ENCODE results near the gene NLRP5.

DNA sequence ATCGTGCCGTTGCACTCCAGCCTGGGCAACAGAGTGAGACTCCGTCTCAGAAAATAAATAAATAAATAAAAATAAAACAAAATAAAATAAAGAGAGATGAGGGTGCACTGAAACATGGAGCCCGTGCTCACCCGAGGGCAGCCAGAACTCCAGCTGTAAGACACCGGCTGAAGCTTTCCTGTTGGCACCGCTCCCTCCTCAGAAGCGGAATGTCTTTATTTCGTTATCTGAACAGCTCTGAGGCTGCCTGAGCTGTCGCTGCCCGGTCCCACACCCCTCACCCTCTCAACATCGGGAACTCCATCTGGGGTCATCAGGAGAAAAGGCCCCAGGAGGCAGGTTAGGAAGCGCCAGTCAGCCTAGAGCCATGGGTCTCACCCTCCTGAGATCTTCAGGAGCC lies 110.1 kb downstream of the NLRP5 start:
- TF ChIP-seq, protein P1, sequence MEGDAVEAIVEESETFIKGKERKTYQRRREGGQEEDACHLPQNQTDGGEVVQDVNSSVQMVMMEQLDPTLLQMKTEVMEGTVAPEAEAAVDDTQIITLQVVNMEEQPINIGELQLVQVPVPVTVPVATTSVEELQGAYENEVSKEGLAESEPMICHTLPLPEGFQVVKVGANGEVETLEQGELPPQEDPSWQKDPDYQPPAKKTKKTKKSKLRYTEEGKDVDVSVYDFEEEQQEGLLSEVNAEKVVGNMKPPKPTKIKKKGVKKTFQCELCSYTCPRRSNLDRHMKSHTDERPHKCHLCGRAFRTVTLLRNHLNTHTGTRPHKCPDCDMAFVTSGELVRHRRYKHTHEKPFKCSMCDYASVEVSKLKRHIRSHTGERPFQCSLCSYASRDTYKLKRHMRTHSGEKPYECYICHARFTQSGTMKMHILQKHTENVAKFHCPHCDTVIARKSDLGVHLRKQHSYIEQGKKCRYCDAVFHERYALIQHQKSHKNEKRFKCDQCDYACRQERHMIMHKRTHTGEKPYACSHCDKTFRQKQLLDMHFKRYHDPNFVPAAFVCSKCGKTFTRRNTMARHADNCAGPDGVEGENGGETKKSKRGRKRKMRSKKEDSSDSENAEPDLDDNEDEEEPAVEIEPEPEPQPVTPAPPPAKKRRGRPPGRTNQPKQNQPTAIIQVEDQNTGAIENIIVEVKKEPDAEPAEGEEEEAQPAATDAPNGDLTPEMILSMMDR (IDR thresholded peaks at IDR 0.05 in 8 of 11, conservative IDR thresholded peaks at IDR 0.05 in 3 of 11) = no peak
- TF ChIP-seq POLR2A (IDR thresholded peaks at IDR 0.05) = no peak
